Thyroid gland (tissue), 4 donors: Measurements from ENCODE around the gene TLR7.

Experiments
- CTCF ChIP-seq, 6 experiments: fragments of 200-600 bp in 3 of 6; fragments of 450-650 bp in 3 of 6; sonication (generic) in 3 of 6; IDR thresholded peaks; one replicate each; pipeline ENCODE4 v1.5.1; 2016 to 2019; ENCODE audit warnings: antibody characterized with exemption in 6 of 6, mild to moderate bottlenecking in 2 of 6, inconsistent platforms in 1 of 6, moderate library complexity in 1 of 6
- POLR2A ChIP-seq, 2 donors: fragments of 450-650 bp; IDR thresholded peaks; one replicate each; pipeline ENCODE4 v1.6.1; 2017; ENCODE audit warnings: antibody characterized with exemption in 2 of 2, mild to moderate bottlenecking in 2 of 2, moderate library complexity in 1 of 2

GRCh38 chrX:12911122-12911470 lies 44.2 kb downstream of the TLR7 start:
- TF ChIP-seq CTCF (IDR thresholded peaks at IDR 0.05) (no peak), POLR2A (IDR thresholded peaks at IDR 0.05) (no peak)
